Activated CD4-positive, CD25-positive, alpha-beta regulatory T cell treated with anti-CD3 and anti-CD28 coated beads, Interleukin-2, amount 50 U/mL, for 72 hours (primary cell): Measurements from ENCODE around the gene HAGHL.

Source experiments
- DNase-seq: peaks from one replicate; pipeline ENCODE4 v3.0.0; 2021

Gene HAGHL

DNA sequence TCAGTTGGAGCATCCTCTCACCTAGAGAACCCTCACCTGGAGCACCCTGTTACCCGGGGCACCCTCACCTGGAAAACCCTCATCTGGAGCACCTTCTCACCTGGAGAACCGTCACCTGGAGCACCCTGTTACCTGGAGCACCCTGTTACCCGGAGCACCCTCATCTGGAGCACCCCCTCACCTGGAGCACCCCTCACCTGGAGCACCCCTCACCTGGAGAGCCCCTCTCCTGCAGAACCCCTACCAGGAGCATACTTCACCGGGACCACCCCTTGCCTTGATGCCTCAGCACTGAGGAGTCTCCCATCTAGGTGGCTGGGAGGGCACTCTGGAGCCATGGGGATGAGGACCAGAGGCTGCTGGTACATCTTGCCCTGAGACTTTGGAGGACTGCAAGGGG is 17.9 kb upstream of the HAGHL start:
- DNase-seq, result no peak

DNA sequence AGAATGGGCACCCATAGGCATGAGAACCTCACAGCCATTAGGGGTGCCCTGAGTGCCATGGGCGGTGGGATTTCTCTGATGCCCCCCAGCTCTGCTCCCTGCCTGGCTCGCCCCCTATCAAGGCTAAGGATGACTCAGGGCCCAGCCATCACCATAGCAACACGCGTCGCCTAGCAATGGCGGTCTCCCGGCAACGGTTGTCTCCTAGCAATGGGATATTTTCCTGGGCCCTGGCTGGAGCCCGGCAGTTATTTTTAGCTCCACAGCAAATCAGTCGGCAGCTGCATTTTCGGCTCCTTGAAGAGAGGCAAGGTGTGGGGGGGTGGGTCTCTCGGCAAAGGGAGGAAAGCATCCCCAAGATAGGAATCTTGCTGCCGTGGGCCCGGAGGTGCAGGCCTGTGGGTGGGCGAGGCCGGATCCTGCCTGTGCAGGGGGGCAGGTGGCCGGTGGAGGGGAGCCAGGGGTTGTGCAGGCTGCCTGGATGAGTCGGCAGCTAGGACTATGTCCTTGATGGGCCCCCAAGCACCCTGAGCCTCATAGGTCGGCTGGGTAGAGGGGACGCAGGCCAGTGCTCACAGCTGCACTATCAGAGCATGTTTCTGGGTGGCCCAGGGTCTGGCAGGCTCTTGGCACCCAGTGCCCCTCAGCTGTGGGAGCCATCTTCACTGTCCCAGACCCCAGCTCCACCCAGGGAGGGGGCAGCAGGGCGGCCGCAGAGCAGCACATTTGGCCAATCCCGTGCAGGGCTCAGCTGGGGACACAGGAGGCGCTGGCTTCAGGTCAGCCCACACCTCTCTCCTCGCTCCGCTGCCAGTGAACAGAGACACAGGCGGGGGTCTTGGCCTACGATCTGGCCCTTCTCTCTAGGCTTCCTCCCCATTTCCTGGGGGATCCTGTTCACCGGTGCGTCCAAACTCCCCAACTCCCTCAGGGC is 17.1 kb upstream of the HAGHL start:
- no peak for DNase-seq

GRCh38 chr16:710500-711075 is 16.3 kb upstream of the HAGHL start:
- no peak for DNase-seq

DNA sequence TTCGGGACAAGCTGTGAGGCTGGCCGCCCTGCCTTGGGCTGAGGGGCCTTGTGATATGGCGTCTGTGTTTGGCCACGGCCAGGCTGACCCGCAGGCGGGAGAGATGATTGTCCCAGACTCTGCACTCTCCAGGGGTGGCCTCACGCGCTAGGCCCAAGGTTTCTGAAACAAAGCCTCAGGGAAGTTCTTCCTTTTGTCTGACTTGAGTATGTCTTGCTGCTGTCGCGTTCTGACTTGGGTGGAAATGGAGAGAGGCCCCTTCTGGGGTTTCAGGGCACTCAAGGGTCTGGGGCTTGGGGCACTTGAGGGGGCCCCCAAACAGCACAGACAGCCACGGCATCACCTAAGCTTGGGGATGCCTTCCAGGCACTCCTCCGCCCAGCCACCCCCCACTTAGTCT is 15.8 kb upstream of the HAGHL start:
- DNase-seq, result no peak

DNA sequence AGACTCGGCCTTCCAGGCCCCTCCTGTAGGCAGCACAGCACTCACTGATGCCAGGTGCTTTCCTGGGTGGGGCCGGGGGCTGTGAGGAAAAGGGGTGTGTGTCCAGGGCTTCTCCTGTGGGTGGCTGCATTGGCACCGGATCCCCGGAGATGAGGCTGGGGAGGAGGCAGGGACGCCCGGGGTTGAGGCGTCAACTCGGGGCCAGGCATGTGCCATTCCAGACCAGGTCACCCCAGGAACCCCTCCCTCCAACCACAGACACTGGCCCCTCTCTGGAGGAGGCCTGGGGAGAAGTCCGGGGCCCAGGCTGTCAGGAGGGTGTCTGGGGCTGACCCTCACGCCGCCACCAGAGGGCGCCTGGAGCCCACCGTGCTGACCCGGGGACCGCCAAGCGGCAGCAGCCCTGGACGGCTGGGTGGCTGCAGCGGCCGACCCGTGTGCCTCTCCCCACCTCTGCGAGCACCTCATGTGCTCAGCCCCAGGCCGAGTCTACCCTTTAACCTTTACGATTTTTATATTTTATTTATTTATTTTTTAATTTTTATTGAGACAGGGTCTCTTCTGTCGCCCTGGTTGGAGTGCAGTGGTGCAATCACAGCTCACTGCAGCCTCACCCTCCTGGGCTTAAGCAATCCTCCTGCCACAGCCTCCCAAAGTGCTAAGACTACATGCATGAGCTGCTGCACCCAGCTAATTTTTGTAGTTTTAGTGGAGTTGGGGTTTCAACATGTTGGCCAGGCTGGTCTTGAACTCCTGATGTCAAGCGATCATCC is 15.2 kb upstream of the HAGHL start:
- DNase-seq, result peak; percentile 84

GRCh38 chr16:712740-713250 is 14.1 kb upstream of the HAGHL start:
- DNase-seq, result peak; percentile 57

GRCh38 chr16:714079-714478 is 12.8 kb upstream of the HAGHL start:
- DNase-seq, result no peak

- DNase-seq, result peak; percentile 95
Observed at GRCh38 chr16:714558-715476, 12.1 kb upstream of the HAGHL start, which contains the start of gene METRN. Gene METRN, plus strand, starts transcription at chr16:715118. Its CDS starts 172 bp downstream, at chr16:715290.

- DNase-seq, result peak; percentile 44
Observed at GRCh38 chr16:715477-716199, 11.3 kb upstream of the HAGHL start.

GRCh38 chr16:716200-716568 is 10.7 kb upstream of the HAGHL start:
- DNase-seq, result no peak

- DNase-seq, result no peak
Observed at GRCh38 chr16:716768-717325, 10.1 kb upstream of the HAGHL start.

- no peak for DNase-seq
Observed at GRCh38 chr16:717450-718245, 9.3 kb upstream of the HAGHL start.

- no peak for DNase-seq
Observed at GRCh38 chr16:718389-718788, 8.5 kb upstream of the HAGHL start.

- no peak for DNase-seq
Observed at GRCh38 chr16:718922-719321, 8.0 kb upstream of the HAGHL start.

DNA sequence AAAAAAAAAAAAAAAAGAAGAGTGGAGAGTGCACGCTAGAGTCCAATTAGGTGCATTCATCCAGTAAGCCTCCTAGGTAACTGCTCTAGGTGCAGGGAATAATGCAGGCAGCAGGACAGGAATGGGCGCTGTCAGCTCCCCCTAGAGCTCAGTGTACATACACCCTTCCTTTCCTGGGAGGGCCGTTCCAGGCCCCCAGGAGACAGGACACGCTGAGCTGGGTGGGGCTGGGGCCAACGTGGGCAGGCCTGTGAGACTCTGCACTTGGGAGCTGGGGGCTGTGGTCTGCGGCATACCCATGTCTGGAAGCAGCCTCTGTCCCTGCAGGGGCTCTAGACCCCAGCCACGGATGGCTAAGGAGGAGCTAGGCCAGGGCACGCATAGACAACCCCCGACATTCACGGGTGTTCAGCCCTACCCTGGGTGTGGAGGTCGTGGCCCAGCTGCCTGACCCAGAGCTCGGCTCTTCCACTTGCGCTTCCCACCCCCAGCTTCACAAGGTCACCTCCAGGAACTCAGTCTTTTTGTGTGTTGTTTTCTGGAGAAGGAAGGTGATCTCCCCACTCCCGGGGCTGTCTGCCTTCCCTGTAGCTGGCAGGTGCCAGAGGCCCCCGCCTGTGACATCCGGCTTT is 7.0 kb upstream of the HAGHL start:
- no peak for DNase-seq

GRCh38 chr16:720447-720989 is 6.4 kb upstream of the HAGHL start:
- peak; percentile 48 for DNase-seq

DNA sequence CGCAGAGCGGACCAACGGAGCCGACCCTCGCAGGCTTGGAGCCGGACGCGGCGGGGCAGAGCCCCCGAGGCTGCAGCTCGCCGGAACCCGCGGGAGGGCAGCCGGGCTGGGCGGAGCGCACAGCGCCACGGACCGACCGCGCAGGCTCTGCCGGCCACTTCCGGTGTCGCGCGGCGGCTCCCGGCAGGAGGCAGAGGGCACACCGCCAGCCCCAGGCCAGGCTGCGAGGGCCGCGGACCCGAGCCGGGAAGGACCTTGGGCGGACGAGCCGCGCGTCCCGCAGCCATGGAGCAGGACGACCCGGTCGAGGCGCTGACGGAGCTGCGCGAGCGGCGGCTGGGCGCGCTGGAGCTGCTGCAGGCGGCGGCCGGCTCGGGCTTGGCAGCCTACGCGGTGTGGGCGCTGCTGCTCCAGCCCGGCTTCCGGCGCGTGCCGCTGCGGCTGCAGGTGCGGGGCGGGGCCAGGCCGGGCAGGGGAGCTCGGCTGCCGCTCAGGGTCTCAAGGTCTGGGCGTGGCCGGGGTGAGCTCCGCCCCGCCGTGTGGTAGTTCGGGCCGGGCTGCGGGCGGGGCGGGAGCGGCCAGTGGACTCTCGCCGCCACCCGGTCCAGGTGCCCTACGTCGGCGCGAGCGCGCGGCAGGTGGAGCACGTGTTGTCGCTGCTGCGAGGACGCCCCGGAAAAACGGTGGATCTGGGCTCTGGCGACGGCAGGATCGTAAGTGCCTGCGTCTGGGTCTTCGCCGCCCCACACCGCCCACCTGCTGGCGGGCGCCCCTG is 5.7 kb upstream of the HAGHL start, which contains the start of gene ANTKMT:
TSS of gene ANTKMT (plus strand) at position 157 of the 775 bp plus-strand sequence. CDS start at position 286, 129 bp downstream.
- DNase-seq, result peak; percentile 83

GRCh38 chr16:721765-722540 is 5.0 kb upstream of the HAGHL start:
- no peak for DNase-seq
